GM23338 (cell line): Measurements from ENCODE around the gene SLC29A1. TPM values are rescaled to one million over a fixed set of nuclear protein-coding genes. Genes with fewer than 3 reads are reported as not detected.
A peak's percentile ranks its signal among the peaks of the same experiment; 100 is the strongest.

Experiments used
- ATAC-seq: fragments of 200-7000 bp; cut with Tn5 transposase; 3 replicates; pipeline ENCODE4 v1.9.1; 2020
- DNase-seq: peaks from one replicate; pipeline ENCODE4 v3.0.0-alpha.2; 2015; ENCODE audit warnings: low spot score
- H2AFZ ChIP-seq: fragments of 200-600 bp; sonication (generic); 2 replicates; pipeline ENCODE4 v1.8.0; 2016; ENCODE audit warnings: antibody characterized with exemption, mild to moderate bottlenecking, moderate library complexity
- H3F3A ChIP-seq: fragments of 200-600 bp; sonication (generic); replicated peaks from 2 replicates; pipeline ENCODE4 v1.8.0; 2017; ENCODE audit warnings: antibody characterized with exemption, mixed run types, low read depth
- H3K27ac ChIP-seq: fragments of 200-600 bp; sonication (generic); 2 replicates; pipeline ENCODE4 v1.6.1; 2016; ENCODE audit warnings: low read depth
- H3K27me3 ChIP-seq: fragments of 200-600 bp; sonication (generic); 2 replicates; pipeline ENCODE4 v1.8.0; 2016; ENCODE audit warnings: mild to moderate bottlenecking, mixed run types, moderate library complexity; ENCODE audit not compliant: insufficient read depth
- H3K36me3 ChIP-seq: fragments of 200-600 bp; sonication (generic); 2 replicates; pipeline ENCODE4 v1.8.0; 2016; ENCODE audit warnings: mild to moderate bottlenecking; ENCODE audit not compliant: insufficient read depth
- H3K4me1 ChIP-seq: fragments of 200-600 bp; sonication (generic); 2 replicates; pipeline ENCODE4 v1.8.0; 2016; ENCODE audit warnings: mild to moderate bottlenecking, moderate library complexity; ENCODE audit not compliant: insufficient read depth
- H3K4me2 ChIP-seq: fragments of 200-600 bp; sonication (generic); 2 replicates; pipeline ENCODE4 v1.7.1; 2017; ENCODE audit warnings: mixed run types
- H3K4me3 ChIP-seq: fragments of 200-600 bp; sonication (generic); 2 replicates; pipeline ENCODE4 v1.6.1; 2016; ENCODE audit warnings: mixed run types
- H3K79me2 ChIP-seq: fragments of 200-600 bp; sonication (generic); replicated peaks from 2 replicates; pipeline ENCODE4 v1.8.0; 2017; ENCODE audit warnings: mild to moderate bottlenecking; ENCODE audit not compliant: insufficient read depth
- H3K9me2 ChIP-seq: fragments of 200-600 bp; sonication (generic); 2 replicates; pipeline ENCODE4 v1.8.0; 2017; ENCODE audit not compliant: insufficient read depth
- H4K20me1 ChIP-seq: fragments of 200-600 bp; sonication (generic); replicated peaks from 2 replicates; pipeline ENCODE4 v1.8.0; 2017; ENCODE audit warnings: mild to moderate bottlenecking; ENCODE audit not compliant: insufficient read depth
- H3K27ac Mint-ChIP-seq: 2 replicates; pipeline ENCODE4 v1.8.0; 2020; ENCODE audit warnings: inconsistent platforms, mild to moderate bottlenecking, moderate library complexity, mixed read lengths
- H3K27me3 Mint-ChIP-seq: 3 replicates; pipeline ENCODE4 v1.8.0; 2022; ENCODE audit warnings: low read depth, mild to moderate bottlenecking, moderate library complexity, mixed read lengths, inconsistent platforms; ENCODE audit not compliant: insufficient read depth, poor library complexity
- H3K36me3 Mint-ChIP-seq: 3 replicates; pipeline ENCODE4 v1.8.0; 2021; ENCODE audit warnings: low read depth, mild to moderate bottlenecking, inconsistent platforms, moderate library complexity, mixed read lengths
- H3K4me1 Mint-ChIP-seq: 3 replicates; pipeline ENCODE4 v1.8.0; 2020; ENCODE audit warnings: mild to moderate bottlenecking, inconsistent platforms, mixed read lengths
- H3K4me3 Mint-ChIP-seq: 3 replicates; pipeline ENCODE4 v1.8.0; 2021; ENCODE audit warnings: moderate library complexity, mild to moderate bottlenecking, inconsistent platforms, mixed read lengths
- H3K9me3 Mint-ChIP-seq: 3 replicates; pipeline ENCODE4 v1.8.0; 2020; ENCODE audit warnings: moderate library complexity, mild to moderate bottlenecking, inconsistent platforms, mixed read lengths
- EZH2phosphoT487 ChIP-seq: fragments of 200-600 bp; sonication (generic); IDR thresholded peaks from one replicate; pipeline ENCODE4 v1.8.1; 2018; ENCODE audit warnings: antibody characterized with exemption; ENCODE audit not compliant: unreplicated experiment
- POLR2AphosphoS5 ChIP-seq: IDR thresholded peaks from 2 replicates; pipeline ENCODE4 v1.6.1; 2016; ENCODE audit warnings: antibody characterized with exemption, low read depth
- STAT1 ChIP-seq: IDR thresholded peaks from one replicate; pipeline ENCODE4 v1.6.1; 2016; ENCODE audit warnings: antibody characterized with exemption; ENCODE audit not compliant: unreplicated experiment
- polyA plus RNA-seq: library from polyadenylated mRNA; unstranded; fragments of >200 nt; fragmentation: Nextera tagmentation; extraction: Ambion mirVana; gene quantifications from 2 replicates; pipeline ENCODE4 v1.2.1, GENCODE V29; 2016
- total RNA-seq: library from RNA; depleted of rRNA; stranded (reverse); fragments of >200 nt; shearing (Covaris generic); gene quantifications from 2 replicates; pipeline ENCODE4 v1.2.3, GENCODE V29; 2014
- TF ChIP-seq, protein P1 (sequence below), 2 experiments: fragments of 200-600 bp in 1 of 2; sonication (generic) in 1 of 2; conservative IDR thresholded peaks; 2 replicates each; pipeline versions ENCODE4 v1.5.1 to v1.6.1; 2016 to 2017; ENCODE audit warnings: antibody characterized with exemption in 2 of 2, low read depth in 2 of 2, mild to moderate bottlenecking in 2 of 2, moderate library complexity in 1 of 2
- TF ChIP-seq, protein P2 (sequence below): fragments of 250-450 bp; sonication (Bioruptor Pico); IDR thresholded peaks from 2 replicates; pipeline ENCODE4 v1.5.0; 2020; ENCODE audit warnings: mild to moderate bottlenecking, moderate library complexity

The SLC29A1 gene
- total and polyA plus RNA-seq, 2 experiments from 2014 or later, result 73.1 to 169 TPM

DNA sequence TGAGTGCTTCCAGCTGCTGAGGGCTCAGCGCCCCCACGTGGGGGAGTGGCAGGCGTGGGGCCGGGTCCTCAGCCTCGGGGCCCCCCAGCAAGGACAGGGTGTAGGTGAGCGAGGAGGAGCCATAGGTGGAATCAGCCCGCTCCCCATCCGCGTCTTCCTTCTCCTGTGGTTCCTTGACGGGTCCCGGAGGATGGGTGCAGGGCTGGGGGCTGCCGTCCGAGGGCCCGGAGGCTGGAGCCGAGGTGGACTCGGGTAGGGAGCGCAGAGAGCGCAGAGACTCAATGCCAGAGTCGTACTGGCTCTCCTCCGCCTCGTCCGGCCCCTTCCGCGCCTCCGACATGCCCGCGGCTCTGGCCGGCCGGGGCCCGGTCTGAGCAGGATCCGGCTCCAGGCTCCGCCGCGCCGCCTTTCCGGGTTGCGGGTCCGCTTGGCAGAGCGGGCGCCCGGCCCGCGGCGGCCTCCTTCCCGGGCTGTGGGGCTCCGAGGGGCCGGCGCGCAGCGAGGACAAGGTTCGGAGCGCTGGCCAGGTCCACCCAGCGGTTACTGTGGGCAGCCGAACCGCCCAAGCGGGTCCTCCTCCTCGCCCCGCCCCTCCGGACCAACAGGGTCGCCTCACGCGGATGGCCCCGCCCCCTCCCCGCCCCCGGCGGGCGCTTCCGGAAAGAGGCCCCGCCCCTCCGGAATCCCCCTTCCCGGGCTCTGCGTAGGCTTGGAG, 41.8 kb downstream of the SLC29A1 start, which contains the start of gene NFKBIE:
Gene NFKBIE (minus strand): TSS at position 545 of the 715 bp plus-strand sequence. CDS start 205 bp downstream, at position 340.
- peaks cover 6% of the 10 kb centered on the region; the same call in 1 of the 2 replicates for H4K20me1 ChIP-seq
- peak; percentile 58 for ATAC-seq
- H3K4me1 ChIP-seq, result peaks cover 31% of the 10 kb centered on the region

More for the DNA sequence above, 41.8 kb downstream of the SLC29A1 start, which contains the start of gene NFKBIE:
- Histone ChIP-seq H3F3A (0 out of 2 replicates have a peak, but pooled peaks cover 17% of the 10 kb centered on the region), H3K27me3 (peaks cover 19% of the 10 kb centered on the region), H2AFZ (peak within 1 kb of the TSS; percentile 87), H3K9me2 (no peaks in the 10 kb centered on the region), H3K4me2 (peak within 1 kb of the TSS; percentile 98), H3K36me3 (no peaks in the 10 kb centered on the region), H3K79me2 (peaks cover 9% of the 10 kb centered on the region; the same call in 1 of the 2 replicates), H3K27ac (no peak within 1 kb of the TSS), H3K4me3 (peak within 1 kb of the TSS; percentile 88)
- Mint-ChIP-seq H3K9me3 (no peaks in the 10 kb centered on the region), H3K4me1 (peaks cover 53% of the 10 kb centered on the region), H3K27me3 (peaks cover 42% of the 10 kb centered on the region), H3K36me3 (peaks cover 10% of the 10 kb centered on the region), H3K4me3 (peak within 1 kb of the TSS; percentile 86), H3K27ac (no peak within 1 kb of the TSS)
- TF ChIP-seq POLR2AphosphoS5 (peak; percentile 84), STAT1 (no peak), EZH2phosphoT487 (no peak)
- TF ChIP-seq, protein P1, sequence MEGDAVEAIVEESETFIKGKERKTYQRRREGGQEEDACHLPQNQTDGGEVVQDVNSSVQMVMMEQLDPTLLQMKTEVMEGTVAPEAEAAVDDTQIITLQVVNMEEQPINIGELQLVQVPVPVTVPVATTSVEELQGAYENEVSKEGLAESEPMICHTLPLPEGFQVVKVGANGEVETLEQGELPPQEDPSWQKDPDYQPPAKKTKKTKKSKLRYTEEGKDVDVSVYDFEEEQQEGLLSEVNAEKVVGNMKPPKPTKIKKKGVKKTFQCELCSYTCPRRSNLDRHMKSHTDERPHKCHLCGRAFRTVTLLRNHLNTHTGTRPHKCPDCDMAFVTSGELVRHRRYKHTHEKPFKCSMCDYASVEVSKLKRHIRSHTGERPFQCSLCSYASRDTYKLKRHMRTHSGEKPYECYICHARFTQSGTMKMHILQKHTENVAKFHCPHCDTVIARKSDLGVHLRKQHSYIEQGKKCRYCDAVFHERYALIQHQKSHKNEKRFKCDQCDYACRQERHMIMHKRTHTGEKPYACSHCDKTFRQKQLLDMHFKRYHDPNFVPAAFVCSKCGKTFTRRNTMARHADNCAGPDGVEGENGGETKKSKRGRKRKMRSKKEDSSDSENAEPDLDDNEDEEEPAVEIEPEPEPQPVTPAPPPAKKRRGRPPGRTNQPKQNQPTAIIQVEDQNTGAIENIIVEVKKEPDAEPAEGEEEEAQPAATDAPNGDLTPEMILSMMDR (conservative IDR thresholded peaks at IDR 0.05; ENCODE audit: low read depth in 2 of 2), result peak; percentile 15 to 55; a peak in 2 of 4 replicates
- TF ChIP-seq, protein P2, sequence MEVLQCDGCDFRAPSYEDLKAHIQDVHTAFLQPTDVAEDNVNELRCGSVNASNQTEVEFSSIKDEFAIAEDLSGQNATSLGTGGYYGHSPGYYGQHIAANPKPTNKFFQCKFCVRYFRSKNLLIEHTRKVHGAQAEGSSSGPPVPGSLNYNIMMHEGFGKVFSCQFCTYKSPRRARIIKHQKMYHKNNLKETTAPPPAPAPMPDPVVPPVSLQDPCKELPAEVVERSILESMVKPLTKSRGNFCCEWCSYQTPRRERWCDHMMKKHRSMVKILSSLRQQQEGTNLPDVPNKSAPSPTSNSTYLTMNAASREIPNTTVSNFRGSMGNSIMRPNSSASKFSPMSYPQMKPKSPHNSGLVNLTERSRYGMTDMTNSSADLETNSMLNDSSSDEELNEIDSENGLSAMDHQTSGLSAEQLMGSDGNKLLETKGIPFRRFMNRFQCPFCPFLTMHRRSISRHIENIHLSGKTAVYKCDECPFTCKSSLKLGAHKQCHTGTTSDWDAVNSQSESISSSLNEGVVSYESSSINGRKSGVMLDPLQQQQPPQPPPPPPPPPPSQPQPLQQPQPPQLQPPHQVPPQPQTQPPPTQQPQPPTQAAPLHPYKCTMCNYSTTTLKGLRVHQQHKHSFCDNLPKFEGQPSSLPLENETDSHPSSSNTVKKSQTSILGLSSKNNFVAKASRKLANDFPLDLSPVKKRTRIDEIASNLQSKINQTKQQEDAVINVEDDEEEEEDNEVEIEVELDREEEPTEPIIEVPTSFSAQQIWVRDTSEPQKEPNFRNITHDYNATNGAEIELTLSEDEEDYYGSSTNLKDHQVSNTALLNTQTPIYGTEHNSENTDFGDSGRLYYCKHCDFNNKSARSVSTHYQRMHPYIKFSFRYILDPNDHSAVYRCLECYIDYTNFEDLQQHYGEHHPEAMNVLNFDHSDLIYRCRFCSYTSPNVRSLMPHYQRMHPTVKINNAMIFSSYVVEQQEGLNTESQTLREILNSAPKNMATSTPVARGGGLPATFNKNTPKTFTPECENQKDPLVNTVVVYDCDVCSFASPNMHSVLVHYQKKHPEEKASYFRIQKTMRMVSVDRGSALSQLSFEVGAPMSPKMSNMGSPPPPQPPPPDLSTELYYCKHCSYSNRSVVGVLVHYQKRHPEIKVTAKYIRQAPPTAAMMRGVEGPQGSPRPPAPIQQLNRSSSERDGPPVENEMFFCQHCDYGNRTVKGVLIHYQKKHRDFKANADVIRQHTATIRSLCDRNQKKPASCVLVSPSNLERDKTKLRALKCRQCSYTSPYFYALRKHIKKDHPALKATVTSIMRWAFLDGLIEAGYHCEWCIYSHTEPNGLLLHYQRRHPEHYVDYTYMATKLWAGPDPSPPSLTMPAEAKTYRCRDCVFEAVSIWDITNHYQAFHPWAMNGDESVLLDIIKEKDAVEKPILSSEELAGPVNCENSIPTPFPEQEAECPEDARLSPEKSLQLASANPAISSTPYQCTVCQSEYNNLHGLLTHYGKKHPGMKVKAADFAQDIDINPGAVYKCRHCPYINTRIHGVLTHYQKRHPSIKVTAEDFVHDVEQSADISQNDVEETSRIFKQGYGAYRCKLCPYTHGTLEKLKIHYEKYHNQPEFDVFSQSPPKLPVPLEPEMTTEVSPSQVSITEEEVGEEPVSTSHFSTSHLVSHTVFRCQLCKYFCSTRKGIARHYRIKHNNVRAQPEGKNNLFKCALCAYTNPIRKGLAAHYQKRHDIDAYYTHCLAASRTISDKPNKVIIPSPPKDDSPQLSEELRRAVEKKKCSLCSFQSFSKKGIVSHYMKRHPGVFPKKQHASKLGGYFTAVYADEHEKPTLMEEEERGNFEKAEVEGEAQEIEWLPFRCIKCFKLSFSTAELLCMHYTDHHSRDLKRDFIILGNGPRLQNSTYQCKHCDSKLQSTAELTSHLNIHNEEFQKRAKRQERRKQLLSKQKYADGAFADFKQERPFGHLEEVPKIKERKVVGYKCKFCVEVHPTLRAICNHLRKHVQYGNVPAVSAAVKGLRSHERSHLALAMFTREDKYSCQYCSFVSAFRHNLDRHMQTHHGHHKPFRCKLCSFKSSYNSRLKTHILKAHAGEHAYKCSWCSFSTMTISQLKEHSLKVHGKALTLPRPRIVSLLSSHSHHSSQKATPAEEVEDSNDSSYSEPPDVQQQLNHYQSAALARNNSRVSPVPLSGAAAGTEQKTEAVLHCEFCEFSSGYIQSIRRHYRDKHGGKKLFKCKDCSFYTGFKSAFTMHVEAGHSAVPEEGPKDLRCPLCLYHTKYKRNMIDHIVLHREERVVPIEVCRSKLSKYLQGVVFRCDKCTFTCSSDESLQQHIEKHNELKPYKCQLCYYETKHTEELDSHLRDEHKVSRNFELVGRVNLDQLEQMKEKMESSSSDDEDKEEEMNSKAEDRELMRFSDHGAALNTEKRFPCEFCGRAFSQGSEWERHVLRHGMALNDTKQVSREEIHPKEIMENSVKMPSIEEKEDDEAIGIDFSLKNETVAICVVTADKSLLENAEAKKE, result no peak
- peak; percentile 97 for DNase-seq
